Upper lobe of left lung (tissue), 4 donors: Measurements from ENCODE around the gene PRLR.

ENCODE experiments used
- CTCF ChIP-seq, 6 experiments: fragments of 450-650 bp in 4 of 6; fragments of 200-600 bp in 2 of 6; sonication (generic) in 2 of 6; IDR thresholded peaks; one replicate each; pipeline ENCODE4 v1.5.1; 2016 to 2019; ENCODE audit warnings: antibody characterized with exemption in 6 of 6
- EP300 ChIP-seq, 4 donors: sonication (generic); formaldehyde crosslinking; IDR thresholded peaks; one replicate each; pipeline ENCODE4 v1.5.1; 2017; ENCODE audit warnings: antibody characterized with exemption in 4 of 4, control low read depth in 2 of 4
- POLR2AphosphoS5 ChIP-seq, 2 donors: sonication (generic); formaldehyde crosslinking; IDR thresholded peaks; one replicate each; pipeline ENCODE4 v1.5.1; 2017; ENCODE audit warnings: antibody characterized with exemption in 2 of 2

DNA sequence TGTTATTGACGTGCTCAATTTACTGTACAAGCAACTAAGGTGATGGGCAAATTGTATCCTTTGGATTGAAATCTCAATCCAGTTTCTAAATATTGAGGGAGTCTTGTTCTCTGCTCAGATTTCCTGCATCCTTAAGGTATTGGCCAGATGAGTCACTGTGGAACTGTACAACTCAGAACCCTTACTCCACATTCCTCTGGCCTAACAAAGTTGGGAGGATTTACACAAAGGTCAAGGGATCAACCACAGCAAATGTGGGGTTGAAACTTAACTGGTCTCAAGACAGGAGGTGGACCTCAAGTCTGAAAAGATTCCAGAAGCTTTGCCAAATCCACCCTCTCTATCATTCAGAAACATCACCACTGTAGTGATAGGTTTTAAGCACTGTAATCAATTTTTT is 101.0 kb downstream of the PRLR start:
- TF ChIP-seq CTCF (IDR thresholded peaks at IDR 0.05) (no peak), EP300 (IDR thresholded peaks at IDR 0.05) (no peak), POLR2AphosphoS5 (IDR thresholded peaks at IDR 0.05) (no peak)
